GM10847 (cell line): ENCODE results near the gene PLD2.

ENCODE experiments used
- POLR2A ChIP-seq: IDR thresholded peaks from 2 replicates; pipeline ENCODE4 v1.6.1; 2011; ENCODE audit not compliant: insufficient read length; ENCODE audit errors: extremely low read depth

PLD2 gene

GRCh38 chr17:4858068-4858881, 51.3 kb downstream of the PLD2 start:
- TF ChIP-seq POLR2A = no peak

GRCh38 chr17:4858882-4859260, 51.9 kb downstream of the PLD2 start:
- no peak for TF ChIP-seq POLR2A

- TF ChIP-seq POLR2A = no peak
Observed at GRCh38 chr17:4859816-4860625, 53.1 kb downstream of the PLD2 start.

- no peak for TF ChIP-seq POLR2A
Observed at GRCh38 chr17:4860651-4861050, 53.7 kb downstream of the PLD2 start.

GRCh38 chr17:4861052-4861451, 54.1 kb downstream of the PLD2 start:
- no peak for TF ChIP-seq POLR2A

GRCh38 chr17:4862720-4863119, 55.8 kb downstream of the PLD2 start:
- TF ChIP-seq POLR2A = no peak

- no peak for TF ChIP-seq POLR2A
Observed at GRCh38 chr17:4863321-4863720, 56.4 kb downstream of the PLD2 start.

GRCh38 chr17:4870855-4871254, 63.9 kb downstream of the PLD2 start:
- TF ChIP-seq POLR2A = no peak

- TF ChIP-seq POLR2A = no peak
Observed at GRCh38 chr17:4872786-4873185, 65.8 kb downstream of the PLD2 start.
